Cortex of kidney (tissue), 1 donor: ENCODE measurements around the gene BICC1.

Source experiments
- DNase-seq: peaks from one replicate; lab custom pipeline; 2025; lab: John Stamatoyannopoulos, UW

BICC1 gene

DNA sequence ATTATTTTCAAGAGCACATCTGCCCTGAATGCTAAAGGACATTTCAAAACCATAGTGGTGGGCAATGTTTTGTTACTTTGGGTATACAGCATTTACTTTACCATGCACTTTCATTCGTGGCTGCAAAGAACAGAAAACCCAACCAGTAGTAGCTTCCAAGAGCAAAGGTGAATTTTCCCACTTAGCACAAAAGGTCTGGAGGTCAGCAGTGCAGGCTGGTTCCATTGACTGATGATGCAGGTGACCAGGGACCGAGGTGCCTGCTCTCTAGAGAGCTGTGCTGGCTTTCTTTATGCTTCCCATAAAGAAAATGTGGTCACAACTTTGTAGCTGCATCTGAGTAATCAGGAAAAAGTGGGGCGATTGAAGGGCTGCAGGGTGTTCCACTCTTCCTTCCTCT, 240.0 kb downstream of the BICC1 start:
- no peak for DNase-seq

DNA sequence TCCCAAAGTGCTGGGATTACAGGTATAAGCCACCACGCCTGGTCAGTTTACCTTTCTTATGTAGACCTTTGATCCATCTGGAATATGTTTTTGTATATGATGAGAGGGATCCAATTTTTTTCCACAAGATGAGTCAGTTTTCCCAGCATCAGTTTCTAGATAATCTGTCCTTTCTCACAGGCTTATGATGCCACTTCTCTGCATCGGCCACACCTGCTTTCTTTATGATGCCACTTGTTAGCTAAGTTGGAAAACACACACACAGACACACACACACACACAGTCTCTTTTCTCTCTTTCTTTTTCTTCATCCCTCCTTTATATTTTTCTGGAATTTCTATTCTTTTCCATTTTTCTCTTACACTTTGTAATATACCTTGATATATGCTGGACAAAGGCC, 240.8 kb downstream of the BICC1 start:
- no peak for DNase-seq

DNA sequence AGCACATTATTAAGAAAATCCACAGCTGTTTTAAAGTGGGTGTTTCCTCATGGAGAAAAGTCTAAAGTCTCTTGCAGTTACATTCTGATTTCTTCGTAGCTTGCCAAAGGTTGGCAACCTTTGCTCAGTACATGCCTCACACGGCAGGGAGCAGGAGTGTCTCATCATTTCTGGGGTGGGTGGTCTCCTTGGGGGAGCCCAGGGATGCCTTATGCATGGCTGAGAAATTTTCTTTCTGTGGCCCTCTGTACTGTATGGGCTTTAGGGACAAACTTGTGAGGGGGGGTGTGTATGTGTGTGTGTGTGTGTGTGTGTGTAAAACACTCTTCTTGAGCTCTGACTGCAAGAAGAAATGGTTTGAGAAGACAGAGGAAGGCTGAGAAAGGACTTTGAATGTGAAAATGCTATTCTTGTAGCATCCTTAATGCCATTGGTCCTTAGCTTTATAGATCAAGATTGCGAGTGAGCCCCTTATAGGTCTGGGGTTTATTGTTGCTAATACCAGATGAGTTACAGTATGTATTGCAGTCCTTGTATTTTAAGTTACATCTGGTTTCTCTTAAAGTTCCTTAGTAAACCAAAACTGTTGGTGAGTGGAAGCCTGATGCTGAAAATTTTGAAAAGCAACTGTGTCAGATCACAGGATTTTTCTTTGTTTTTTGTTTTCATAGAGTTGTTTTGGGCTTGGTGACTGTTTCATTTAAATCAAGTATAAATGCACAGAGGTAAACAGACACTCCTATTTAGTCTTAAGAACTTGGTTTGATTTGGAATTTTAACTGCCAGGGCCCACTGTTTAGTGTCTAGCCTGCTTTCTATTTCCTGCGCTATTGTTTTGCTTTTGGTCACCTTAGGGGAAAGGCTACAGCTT, 242.0 kb downstream of the BICC1 start:
- no peak for DNase-seq

DNA sequence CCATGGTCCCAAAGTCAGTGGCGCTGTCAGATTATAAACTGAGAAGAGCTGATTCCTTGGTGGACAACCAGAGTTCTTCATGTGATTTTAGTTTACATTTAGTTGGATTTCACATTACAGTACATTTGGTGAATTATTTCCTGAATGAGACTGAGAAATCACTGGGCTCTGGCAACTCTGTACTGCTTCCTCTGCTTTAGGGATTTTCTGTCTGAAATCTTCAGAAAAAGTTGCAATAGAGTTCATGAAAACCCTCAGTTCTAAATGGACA, 242.6 kb downstream of the BICC1 start:
- DNase-seq = no peak

DNA sequence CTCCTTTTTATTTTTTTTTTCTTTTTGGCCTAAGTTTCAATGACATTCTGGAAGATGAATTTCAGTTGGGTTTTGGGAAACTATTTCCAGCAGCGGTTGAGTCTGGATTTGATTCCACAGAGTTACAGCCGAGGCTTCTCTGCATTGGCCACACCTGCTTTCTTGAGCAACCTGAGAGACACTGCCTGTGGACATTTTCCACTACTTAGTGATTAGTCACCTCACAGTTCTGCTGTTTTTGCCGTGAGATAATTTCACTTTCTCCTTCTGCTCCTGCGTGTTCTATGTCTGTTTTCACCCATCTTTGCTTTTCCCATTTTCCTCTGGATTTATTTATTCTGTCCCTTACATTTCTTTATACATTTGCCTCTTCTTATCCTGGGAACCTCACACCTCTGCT, 243.0 kb downstream of the BICC1 start:
- DNase-seq = no peak

DNA sequence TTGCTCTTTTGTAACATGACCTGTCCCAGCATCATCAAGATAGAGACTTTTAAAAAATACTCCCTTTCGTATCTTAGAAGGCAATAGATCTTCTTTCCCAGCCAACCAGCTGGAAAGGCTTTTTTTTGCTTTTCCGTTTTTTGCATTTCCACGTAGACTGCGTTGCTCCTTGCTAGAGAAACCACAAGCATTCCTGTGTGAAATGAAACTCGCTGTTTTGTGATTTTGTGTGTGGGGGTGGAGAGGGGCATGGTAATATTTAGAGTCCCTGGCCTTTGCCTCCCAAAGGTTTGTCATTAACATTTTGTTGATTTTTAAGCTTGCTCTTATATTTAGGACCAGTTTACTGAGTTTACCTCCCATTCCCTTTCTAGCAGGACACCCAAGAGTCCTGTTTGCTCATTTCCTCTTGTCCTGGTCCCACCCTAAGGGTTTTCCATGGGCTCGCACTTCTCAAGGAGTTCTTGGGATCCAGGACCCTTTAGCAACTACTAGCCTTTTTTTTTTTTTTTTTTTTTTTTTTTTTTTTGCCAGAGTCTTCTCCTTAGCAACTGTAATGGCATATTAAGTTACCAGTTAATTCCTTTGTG, 243.6 kb downstream of the BICC1 start:
- no peak for DNase-seq

DNA sequence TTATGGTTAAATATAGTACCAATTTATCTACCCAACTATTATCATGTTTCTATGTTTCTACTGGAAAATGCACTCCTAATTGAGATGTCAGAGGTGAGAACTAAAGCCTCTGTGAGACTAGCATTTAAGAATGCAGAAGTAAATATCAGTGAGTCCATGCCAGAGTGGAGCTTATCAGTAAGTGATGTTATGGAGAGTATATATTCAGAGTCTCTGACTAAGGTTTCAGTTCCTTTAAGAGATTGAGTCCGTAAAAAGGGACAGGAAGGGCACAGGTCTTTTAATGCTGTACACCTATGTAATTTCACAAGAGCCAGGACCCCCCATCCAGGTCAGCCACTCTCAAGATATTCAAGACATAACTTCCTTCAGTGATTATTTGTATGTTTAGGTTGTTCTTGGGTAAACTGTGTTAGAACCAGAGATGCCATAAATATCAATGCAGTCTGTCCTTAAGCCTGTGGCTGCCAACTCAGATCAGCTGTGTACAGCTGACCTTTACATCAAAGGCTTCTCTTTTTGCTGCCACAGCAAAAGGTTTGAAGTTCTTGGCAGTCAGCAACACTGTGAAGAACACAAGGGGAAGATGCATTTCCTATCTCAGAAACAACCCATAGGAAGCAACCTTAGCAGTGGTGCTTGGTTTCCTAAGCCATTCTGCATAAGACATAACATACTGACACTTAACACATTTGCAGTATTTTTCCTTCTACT, 244.8 kb downstream of the BICC1 start:
- DNase-seq = no peak

DNA sequence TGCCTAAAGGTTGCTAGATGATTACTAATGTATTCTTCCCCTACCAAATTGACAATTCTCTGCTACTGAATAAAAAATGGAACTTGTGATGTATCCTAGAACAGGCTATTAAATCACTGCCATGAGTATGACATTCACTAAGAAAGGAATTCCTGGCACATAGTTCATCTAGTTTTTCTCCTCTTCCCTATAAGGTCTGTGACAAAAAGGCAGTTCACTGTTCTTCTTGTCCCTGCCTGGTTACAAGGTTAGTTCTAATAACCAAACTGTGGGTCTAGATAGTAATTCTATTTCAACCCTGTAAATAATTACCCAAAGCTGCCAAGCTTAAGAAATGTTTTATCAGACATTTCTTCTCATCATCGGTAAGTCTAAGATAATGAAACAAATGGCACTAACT, 245.6 kb downstream of the BICC1 start:
- DNase-seq = no peak

DNA sequence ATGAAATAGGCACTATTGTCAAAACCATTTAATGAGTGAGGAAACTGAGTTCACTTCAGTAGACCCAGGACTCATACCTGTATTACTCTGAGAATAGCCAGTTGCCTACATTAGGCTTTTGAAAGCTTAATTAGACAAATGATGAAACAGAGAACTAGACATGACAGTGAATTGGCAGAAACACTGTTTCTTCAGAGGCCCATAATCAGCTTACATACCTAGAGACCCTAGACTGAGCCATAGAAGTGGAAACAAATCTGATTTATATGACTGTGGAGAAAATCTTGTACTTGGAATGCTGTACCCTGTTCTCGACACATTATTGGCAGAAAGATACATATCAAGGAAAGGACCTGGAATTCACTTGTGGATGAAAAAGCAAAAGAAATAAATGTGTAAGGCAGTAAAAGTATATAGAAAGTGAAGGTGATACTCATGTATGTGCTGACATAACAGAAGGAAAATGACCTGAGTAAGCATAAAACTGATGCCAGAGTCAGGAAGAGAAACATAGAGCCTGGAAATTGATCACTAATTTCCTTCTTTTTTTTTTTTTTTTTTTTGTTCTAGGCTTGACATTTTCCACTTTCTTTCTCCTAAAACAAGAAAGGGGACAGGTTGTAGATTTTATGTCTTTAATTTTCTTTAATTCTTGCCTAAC, 251.5 kb downstream of the BICC1 start:
- no peak for DNase-seq

DNA sequence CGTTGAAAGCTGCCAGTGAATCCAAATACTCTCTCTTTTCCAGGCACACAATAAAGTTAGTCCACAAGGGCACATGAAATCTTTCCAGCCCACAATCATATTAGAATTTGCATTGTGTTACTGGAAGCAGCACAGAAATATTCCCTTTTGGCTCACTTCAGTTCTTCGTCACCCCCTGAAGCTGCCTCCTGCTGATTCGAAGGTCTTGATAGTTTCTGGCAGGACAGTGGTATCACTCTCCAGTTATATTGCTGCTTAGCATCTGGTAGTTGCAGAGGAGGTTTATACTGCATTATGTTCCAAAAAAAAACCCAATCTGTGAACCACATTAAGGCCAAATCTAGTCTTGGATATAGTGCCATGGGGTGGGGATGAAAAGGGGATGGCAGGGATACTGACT, 253.2 kb downstream of the BICC1 start:
- DNase-seq = no peak

DNA sequence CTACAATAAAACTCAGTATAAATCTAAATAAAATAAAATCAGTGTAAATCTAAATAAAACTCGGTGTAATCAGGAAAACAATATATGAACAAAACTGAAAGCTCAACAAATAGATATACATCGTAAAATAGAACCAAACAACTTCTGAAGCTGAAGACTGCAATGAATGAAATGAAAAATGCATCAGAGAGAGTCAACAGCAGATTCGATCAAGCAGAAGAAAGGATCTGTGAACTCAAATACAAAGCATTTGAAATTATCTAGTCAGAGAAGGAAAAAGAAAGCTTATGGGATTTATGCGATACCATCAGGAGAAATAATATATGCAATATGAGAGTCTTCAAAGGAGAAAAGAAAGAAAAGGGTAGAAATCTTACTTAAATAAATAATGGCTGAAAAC, 255.0 kb downstream of the BICC1 start:
- no peak for DNase-seq

DNA sequence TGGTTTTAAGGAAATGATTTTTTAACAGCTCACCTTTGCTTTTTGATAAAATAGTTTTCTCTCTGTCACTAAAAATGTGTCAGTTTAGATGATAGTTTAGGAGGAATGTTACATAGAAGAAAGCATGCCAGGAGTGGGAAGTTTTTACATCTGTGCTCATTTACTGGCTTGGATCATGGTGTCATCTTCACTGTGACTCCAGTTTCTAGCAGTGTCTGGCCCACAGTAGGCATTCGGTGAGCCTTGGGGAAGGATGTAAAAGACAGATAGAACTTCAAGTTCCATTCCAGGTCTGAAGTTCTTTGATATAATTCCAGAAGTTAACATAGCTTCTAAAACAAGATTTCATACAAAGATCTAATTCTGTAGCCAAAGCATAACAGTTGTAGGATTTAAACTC, 259.2 kb downstream of the BICC1 start:
- no peak for DNase-seq

DNA sequence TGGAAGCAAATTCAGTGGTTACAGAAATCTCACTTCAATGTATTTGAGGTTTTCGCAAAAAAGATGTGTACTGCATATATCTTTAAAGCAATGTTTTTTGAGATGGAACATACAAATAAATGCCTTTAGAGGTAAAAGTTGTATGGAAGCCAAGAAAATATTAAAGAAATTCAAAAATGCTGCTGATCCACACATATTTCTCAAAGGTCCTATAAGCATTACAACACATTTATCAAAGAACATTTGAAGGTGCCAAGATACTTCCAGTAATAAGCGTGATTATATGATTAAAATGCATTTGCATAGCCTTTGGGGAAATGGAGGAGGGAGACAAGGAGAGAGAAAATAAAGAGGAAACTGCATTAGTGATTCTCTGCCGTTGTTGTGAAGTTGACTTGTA, 260.1 kb downstream of the BICC1 start:
- no peak for DNase-seq

DNA sequence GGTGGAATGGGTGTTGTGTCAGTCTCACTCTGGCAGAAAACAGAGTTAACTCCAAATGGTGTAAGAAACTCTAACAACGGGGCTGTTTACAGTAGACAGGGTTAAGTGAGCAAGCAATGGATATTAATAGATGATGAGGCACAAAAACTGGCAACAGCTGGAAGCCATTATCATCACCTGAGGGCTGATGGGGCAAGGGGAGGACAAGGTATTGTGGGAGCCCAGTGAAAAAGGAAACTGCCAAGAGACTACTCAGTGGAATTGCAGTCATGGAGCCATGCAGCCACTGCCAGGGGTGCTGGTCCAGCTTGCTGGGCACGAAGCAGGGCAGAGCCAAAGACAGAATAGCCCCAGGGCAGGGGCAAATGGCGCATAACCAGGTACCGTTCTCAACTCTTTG, 260.7 kb downstream of the BICC1 start:
- DNase-seq = no peak

DNA sequence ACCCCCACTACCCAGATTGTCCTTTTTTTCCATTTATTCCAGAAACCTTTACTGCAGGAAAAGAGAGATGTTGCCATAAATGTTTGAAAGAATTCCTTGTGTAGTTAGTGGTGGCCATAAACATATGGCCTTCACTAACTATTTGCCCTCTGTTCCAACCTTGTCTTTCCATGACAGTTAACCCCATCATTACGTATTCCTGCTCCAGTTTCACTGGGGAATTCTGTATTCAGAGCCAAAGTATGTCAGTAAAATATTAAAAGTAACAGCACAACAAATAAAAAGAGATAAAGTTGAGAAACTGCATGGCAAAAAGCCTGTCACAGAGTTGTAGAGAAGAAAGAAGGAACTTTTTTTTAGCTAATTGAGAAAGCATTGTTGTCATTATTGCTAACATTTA, 261.3 kb downstream of the BICC1 start:
- no peak for DNase-seq

DNA sequence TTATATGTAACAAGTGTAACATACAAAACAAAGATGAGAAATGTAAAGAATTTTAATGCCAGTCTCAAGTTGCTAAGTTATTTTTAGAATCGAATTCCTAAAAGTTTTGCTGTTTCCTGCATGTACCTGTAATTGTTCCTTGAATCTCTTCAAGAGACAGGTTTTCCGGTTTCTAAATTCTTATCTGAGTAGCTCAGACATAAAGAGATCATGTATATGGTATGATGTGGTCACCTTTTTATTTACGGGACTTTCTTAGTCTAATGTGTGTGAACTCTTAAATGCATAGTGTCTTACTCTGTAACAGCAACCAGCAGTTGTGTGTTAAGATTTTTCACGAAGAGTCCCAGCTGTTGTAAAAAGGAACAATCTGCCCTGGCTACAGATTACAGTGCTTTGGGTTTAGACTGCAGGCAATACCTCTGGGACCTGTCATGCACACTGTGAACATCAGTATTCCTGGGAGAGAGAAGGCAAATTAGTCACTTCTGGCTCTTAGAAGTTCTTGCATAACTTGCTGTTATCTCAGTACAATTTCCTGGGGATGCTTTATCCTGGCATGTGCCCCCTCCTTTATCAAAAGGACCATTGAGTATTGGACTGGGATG, 263.4 kb downstream of the BICC1 start:
- DNase-seq = no peak

DNA sequence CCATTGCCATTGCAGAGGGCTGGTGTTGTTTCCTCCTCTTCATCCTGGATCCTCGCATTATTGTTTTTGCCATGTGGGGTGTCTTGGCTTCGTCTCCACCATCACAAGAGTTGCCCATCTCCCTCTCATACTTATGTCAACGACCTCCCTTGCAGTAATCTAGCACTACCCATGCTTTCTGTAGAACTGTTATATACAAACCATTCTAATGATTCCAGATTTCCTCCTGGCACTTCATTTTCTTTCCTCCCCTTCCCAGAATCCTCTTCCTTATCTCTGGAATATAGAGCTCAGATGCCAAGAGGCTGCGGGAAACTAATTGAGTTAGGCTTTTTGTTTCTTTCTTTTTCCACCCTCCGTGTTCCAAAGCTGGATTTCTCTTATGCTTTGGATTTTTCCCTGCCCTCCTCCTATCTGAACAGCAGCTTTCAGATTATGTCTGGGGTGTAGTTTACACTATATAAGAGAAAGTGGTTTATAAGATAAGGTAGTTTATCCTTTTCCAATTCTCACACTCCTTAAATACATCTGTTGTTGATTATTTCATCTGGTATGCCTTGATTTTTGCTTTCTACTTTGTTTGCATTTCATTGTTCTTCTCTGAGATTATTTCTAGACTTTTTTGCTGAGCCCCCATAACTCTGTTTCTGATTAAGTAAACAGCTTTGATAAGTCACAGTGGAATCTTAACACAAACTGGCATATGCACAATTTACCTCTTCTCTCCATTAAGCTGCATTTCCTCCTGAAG, 264.1 kb downstream of the BICC1 start:
- DNase-seq = no peak

DNA sequence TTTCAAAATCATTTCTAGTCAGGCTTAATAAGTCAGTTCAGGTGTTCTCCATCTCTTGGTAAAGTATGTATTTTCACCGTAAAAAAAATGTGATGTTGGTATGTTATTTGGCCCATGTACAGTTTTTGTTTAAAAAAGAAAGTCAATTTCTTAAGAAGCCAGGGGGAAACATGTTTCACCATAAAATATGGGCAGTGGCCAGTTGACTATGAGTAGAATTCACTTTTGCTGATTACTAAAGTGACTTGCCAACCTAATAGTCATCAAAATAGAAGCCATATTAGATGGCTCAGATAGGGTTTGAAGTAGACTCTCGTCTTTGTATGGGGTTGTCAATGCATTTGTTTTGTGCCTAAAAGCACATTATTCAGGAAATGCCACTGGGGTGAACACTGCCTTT, 266.3 kb downstream of the BICC1 start:
- no peak for DNase-seq

DNA sequence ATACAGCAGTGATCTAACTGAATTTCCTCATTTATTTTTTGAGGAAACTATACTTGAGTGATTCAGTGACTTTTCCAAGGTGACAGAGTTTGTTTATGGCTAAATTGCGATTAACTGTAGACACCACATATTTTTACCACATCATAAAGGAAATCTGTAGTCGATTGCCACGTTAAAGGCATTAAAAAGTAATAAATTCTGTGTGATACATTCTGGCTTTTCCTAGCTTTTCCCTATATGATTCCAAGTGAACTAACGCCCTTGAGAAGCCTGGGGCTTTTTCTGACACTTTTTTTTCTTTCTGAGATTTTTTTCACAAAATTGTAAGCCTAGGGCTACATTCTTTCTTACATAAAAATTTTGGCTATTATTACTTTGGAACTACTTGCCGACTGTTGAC, 266.9 kb downstream of the BICC1 start:
- no peak for DNase-seq

DNA sequence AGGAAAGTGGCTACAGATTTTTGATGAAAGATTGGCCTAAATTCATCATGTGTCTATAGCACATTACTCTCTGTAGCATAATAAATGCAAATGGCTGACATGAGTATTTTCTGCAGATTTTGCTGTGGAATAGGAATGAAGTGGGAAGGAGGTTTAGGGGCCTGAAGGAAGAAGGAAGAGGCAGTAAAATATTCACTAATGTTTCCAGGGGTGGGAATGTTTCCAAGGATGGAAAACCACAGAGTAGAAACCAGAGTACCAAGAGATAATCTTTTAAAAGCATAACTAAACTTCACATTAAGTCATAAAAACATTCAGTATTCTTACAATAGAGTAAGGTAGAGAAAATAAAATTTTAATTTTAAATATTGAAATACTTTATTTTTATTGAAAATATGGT, 267.8 kb downstream of the BICC1 start:
- no peak for DNase-seq

DNA sequence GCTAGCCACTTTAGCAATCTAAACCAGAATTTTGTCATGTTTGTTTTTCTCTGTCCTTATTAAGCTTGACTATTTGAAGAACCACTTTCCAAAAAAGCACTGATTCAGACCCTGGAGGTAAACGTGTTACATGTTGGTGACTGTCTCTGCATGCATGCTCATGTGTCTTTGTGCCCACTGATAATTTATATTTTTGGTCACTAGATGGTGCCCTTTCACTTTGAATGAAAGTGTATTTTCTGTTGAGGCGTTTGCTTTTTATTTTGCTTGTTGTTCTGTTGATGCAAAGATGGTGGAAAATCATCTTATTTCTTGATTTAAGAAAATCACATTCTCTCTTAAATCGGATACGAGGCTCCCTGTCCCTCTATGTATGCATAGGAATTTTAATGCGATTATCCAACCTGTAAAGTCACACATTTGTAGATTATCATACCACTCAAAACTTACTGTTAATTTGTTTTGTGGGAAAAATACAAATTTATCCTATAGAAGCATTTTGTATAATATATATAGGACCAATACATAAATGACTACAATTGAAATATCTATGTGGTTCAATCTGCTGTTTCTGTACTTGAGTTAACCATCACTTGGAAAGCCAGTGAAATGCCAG, 269.3 kb downstream of the BICC1 start:
- DNase-seq = no peak
